HG03196 (cell line): ENCODE measurements around the gene CCDC192.

Experiments used
- ATAC-seq: cut with Tn5 transposase; IDR thresholded peaks from one replicate; pipeline ENCODE4 v1.9.1; 2021; ENCODE audit not compliant: unreplicated experiment

Gene CCDC192

DNA sequence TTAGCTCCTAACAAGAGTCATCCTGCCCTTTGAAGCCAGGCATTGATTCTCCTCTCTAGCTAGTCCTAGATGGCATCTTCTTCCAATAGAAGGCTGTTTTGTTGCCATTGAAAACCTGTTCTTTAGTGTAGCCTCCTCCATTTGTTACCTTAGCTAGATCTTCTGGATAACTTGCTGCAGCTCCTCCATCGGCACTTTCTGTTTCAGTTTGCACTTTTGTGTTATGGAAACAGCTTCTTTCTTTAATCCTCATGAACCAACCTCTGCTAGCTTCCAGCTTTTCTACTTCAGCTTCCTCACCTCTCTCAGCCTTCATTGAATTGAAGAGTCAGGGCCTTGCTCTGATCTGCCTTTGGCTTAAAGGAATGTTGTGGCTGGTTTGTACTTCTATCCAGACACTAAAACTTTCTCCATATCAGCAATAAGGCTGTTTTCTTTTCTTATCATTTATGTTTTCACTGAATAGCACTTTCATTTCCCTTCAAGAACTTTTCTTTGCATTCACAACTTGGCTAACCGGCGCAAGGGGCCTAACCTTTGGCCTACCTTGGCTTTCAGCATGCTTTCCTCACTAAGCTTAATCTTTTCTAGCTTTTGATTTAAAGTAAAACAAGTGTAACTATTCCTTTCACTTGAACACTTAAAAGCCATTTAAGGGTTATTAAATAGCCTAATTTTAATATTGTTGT, 213.8 kb downstream of the CCDC192 start:
- no peak for ATAC-seq

DNA sequence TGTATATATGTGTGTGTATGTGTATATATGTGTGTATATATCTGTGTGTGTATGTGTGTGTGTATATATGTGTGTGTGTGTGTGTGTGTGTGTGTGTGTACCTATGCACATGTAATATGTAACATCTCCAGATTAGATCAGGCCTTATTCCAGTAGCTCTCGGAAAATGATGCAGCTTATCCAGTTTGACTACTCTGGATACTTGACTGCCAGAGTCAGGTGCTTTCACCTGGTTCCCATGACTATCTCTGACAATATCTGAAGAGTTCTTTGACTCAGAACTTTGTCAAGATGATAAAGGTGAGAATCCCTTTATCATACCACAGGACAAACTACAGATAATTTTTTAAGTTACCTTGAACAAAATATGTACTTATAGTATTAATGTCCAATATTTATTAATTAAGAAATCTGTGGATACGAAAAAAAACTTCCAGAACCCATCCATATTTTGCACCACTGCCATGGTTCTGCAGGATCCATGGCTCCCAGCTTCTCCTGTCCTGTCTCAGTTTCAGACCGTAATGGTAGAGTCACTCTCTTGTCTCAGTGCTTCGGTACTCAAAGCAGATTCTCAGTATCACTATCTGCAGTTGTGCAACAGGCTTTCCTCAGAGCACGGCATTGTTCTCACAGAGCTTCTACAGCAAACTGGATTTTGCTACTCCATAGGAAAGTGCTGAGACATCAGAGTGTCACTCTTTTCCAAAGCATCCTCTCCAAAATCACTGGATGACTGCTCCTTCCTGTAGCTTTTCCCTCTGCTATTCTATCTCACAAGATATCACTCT, 216.0 kb downstream of the CCDC192 start:
- no peak for ATAC-seq

DNA sequence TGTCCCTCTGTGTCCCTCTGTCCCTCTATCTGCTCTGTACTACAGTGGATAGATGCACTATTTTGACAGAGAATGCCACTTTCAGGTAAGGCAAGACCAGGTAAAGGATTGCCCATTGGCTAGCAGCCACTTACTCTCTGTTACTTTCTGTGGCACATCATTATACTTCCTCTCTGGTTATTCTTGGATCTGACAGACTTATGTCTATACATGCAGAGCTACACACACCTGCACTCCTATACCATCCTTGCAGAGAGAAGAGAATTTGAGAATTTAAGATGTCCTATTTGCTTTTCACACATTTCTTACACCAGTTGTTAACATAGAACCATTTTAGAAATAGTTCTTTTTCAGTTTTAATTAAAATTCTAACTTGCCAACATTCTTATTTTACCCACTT, 216.6 kb downstream of the CCDC192 start:
- ATAC-seq = no peak

DNA sequence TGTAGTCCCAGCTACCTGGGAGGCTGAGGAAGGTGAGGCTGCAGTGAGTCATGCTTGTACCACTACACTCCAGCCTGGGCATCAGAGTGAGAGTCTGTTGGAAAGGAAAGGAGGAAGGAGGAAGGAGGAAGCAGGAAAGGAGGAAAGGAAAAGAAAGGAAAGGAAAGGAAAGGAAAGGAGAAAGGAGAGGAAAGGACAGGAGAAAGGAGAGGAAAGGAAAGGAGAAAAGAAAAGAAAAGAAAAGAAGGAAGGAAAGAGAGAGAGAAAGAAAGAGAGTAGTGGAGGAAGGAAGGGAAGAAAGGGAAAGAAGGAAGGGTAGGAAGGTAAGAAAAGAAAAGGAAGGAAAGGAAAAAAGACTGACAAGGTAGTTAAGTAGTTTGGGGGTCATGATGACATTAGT, 217.7 kb downstream of the CCDC192 start:
- no peak for ATAC-seq

DNA sequence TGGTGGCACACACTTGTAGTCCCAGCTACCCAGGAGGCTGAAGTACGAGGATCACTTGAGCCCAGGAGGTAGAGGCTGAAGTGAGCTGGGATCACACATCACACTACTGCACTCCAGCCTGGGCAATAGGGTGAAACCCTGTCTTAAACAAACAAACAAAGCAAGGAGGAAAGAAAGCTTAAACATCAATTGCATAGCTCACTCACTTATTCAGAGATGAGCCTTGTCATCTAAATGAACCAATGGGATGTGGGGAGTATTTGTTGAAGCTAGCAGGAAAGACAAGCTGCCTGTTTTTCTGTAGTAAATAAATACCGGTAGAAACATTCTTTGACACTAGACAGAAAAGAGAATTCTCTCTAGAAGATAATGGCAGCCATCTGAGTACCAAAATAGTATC, 219.4 kb downstream of the CCDC192 start:
- no peak for ATAC-seq

DNA sequence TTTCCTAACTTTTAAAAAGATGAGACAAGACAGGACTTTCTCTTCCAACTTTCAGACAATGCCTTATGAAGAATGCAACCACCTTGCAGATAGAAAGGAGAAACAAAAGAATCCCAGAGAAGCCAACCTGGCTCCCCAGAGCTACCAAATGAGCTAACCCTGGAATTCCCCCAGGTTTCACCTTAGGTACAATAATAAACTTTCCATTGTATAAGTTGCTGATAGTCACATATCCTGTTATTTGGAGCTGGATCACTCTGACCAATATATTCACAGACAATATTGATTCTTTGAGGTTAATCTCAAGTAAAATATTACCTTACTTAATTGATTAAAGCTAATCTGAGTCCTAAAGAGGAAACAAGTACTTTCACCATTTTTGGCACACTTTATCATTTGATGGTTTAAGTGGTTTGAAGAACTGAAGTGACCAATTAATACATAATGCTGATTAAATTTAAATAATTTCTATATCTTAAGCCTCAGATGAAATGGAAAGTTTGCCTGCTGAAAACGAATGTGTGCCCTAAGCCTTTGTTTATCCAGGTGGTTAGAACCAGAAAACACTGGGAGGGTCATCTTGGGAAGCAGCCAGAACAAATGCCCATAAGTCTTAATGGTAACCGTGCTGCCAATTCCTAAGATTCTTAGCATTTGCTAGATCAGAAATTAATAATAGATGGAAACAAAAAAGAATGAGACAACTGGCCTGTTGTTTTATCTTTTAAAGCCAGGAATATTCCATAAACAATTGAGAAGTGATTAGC, 220.8 kb downstream of the CCDC192 start:
- no peak for ATAC-seq

DNA sequence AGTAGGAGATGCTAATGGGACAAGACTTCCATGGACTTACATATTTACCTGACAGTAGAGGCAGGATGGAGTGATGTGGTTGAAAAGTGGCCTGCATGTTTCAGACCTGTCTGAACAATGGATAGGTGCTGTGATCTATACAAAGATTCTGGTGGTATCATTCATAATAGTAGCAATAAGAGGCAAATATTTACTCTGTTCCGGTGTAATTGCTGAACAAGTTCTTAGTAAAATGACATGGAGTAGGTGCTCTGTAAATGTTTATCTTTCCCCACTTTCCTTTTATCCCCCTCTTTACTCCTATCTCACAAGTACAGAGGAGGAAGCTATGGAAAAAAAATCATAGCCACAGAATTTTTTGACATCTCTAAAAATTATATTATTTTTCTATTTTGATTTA, 221.4 kb downstream of the CCDC192 start:
- ATAC-seq = no peak

DNA sequence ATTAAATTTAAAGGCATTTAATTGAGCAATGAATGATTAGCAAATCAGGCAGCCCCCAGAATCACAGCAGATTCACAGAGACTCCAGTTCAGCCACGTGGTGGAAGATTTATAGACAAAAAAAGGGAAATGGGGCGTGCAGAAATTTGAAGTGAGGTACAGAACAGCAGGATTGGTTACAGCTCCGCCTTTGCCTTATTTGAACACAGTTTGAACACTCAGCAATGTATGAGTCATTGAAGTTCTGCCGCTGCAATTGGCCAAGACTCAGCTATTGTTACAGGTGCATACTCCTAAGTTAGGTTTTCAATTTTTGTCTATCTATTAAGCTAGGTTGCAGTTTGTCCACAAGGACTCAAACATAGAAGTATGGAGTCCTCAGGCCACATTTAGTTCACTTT, 222.7 kb downstream of the CCDC192 start:
- no peak for ATAC-seq

DNA sequence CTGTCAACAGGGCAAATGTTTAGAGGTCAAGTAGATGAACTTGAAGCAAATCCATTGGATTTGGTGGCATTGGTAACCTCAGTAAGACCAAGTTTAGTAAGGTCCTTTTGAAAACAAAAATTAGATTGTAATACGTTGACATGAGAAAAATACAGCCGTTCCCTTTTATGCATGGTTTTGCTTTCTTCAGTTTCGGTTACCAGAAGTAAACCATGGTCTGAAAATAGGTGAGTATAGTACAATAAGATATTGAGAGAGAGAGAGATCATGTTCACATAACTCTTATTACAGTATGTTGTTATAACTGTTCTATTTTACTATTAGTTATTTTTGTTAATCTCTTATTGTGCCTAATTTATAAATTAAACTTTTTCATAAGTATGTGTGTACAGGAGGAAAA, 223.8 kb downstream of the CCDC192 start:
- ATAC-seq = no peak

DNA sequence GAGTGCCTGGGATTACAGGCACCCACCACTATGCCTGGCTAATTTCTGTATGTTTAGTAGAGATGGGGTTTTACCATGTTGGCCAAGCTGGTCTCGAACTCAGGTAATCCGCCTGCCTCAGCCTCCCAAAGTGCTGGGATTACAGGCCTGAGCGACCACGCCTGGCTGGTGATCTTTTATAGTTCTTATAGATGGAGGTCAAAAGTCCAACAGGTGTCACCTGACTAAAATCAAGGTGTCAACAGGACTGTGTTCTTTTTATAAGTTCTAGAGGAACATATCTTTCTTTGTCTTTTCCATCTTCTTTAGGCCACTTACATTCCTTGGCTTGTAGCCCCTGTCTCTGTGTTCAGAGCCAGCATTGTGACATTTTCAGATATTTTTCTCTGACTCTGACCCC, 224.9 kb downstream of the CCDC192 start:
- no peak for ATAC-seq

DNA sequence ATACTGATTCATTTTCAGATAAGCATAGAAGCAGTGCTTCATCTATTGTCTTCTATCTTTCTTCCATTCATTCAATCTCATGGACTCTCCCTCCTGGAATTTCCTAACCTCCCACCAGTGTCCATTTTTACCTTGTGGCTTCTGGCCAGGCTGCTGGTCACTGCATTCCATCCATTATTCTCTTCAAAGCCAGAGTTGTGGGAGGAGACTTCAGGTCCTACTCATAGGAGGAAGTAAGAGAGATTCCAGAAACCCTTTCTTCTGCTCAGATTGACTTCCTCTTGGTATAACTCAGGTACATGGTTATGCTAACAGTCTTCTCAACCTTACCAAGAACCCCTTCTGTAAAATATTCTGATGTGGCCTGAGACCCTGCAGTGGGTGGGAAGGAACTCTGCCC, 227.1 kb downstream of the CCDC192 start:
- ATAC-seq = no peak

DNA sequence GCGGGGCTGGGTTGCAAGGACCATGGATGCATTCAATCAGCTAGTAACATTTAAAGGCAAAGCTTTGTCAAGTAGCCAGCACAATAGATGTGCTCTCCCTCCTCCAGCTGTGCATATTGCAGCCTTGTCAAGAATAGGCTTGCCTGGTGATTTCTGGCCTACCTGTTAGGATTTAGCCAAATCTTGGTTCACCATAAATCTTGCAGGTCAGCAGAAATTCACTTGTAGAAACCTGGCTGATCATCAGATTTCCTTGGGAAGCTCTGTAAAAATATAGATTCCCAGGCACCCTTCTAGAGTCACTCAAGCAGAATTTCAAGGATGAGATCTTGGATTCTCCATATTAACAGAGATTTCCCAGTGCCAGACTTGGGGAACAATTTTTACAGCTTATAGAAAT, 228.2 kb downstream of the CCDC192 start:
- ATAC-seq = no peak

DNA sequence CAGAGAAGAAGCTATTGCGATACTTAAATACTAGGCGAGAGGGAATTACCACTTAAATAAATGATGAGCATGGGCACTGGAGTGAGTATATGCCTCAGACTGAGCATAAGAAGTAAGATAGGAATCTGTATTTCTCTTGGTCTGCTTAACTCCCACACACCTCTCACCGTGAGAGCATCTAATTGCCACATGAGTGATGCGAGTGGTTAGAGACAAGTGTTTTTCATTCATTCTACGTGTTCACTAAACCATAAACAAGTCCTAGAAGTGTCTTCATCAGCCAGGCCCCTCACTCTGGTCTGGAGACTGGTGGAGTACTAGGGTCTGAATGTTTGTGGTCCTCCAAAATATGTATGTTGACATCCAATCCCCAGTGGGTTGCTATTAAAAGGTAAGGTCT, 230.2 kb downstream of the CCDC192 start:
- no peak for ATAC-seq

DNA sequence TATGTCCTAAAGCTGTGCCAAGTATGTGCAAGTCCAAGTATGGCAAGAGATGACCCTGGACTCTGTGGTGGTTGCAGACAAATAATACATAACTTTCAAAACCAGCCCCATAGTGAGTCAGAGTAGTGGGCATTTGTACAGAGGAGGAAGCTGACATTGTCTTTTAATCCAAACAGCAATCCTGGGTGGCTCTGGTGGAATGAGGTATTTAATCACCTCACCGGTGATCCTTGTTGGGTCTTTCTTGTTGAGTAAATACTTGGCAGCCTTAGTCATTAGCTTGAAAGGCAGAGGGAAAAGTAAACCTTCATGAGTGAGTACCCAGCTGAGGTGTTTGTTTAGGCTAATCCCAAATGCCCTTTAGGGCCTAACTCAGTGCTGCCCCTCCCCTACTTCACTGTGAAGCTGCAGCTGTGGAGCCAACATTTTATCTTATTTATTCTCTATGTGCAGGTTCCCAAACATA, 231.6 kb downstream of the CCDC192 start:
- no peak for ATAC-seq

DNA sequence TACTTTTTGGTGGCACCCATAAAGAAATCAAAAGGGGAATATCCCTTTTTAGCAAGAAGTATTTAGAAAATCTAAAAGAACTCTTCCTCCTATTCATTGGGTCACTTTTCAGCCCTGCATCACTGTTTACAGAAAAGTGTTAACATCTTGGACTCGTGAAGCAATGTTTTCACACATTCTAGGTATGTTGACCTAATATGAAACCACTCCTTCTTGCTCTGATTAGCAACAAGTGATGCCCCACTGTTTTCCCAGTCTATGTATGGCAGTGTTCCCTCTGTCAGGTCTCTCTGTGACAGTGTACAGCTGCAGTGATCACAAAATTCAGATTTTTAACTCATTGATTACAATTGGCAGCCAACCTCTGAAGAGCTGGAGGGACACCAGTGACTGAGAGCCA, 232.2 kb downstream of the CCDC192 start:
- no peak for ATAC-seq

DNA sequence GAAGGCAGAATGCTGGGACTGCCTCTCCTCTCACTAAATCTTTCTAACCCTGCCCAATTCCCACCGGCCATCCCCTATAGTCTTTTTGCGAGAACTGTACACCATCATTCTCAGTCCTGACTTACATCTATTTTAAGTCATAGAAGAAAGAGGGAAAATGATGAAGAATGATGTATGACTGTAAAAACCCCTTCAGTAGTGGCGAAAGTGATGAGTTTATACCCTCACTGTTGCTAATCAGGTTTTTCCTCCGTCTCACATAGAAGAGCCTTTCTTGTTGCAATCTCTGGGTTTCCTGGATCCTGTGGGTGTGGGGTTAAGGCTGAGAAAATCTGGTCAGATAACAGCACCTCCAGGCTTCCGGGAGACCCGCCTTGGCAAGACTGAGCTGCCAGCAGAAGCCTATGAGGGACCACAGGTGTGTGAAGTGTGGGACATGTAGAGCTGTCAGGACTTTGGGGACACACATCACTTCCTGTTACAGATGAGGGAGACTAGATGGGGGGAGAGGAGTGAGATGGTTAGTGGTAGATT, 233.3 kb downstream of the CCDC192 start:
- ATAC-seq = no peak

DNA sequence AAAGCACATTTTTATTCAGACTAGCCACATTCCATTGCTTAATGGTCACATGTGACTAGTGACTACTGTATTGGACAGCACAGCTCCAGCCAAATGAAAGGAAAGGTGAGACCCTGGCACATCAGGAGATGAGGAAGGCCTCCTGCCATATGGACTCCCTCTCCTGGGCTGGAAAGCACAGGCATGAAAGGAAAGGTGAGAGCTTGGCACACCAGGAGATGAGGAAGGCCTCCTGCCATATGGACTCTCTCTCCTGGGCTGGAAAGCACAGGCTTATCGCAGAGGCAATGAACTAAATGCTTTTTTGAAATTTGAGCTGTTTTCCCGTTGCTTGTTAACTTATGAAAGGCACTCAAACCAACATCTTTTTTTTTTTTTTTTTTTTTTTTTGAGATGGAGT, 235.6 kb downstream of the CCDC192 start:
- ATAC-seq = no peak

DNA sequence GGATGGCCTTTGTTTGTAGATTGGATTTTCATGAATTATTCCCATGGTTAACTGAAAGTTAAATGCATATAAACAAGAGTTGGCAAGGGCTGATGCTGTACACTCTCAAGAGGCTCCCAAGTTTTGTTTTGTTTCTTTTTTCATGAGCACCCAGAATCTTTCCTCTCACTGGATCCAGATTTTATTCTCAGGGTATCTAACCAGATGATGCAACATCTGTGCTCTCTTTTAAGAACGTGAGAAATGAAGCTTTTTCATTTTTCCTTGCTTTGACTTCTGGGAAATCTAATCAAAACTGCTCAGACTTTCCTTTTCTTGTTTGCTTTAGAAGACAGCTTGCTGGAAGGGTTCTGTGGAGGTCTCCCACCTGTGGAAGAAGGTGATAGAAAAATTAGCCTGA, 237.7 kb downstream of the CCDC192 start:
- ATAC-seq = no peak

DNA sequence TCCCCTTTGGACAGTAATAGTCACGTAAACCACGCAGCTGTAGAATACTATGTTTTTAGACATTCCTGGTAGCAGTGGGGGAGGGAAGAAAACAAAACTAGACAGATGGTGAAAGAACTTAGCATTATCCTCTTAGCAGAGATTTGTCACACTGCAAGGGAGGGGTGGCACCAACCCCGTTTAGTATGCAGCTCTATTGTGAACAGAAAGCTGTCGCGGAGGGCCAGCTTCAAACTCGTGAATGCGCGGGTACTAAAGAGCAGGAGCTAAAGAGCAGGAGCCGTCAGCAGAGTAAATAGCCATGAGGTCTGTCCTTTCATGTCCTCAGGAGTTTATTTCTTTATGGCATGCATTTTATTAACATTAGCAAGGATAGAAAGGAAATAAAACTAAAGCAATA, 238.5 kb downstream of the CCDC192 start:
- no peak for ATAC-seq

DNA sequence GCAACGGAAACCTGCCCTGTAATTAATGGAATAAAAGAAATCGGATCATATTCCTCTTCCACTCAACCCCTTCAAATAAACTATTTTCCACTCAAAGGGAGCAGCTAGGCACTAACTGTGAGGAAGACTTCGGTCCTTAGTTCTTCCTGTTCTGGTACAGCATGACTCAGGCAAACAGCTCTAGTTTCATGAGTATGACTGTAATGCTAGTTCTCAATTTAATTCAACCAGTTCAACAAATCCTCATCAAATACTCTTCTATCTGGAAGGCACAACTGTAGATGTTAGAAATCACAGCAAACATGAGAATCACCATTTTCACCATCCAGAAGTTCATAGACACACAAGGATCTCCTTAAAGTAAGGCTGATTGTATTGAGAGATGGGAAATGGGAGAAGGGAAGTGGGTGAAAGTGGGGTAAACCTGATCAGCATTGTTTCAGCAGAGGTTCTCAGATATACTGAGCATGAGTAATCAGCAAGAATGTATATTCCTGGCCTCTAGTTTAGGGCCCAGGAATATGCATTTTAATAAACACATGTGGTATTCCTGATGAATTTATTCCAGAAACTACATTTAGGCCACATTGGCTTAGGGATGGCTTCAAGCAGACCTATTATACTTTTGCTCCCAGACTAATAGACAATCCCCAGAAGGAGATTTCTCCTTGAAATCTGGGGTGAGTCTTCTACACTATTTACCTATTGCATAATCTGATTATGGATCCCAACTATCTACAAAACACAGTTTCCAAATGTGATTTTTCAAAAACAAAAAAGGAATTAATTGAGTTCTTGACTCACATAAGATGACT, 239.3 kb downstream of the CCDC192 start:
- no peak for ATAC-seq

DNA sequence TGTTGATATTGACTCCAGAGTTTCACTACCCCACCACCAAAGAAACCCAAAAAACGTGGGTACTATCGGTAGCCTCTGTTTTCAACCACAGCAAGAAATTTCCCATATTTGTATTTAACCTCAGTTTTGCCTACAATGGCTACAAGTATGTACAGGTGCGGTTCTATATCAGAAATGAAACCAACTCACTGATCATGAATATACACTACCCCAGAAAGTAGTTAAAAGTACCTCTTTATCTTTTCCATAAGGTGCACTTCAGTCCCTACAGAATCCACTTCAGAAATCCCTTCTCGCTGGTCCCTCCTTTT, 239.8 kb downstream of the CCDC192 start:
- ATAC-seq = no peak
